GM12865 (cell line): ENCODE data around the gene OCA2.

Experiments
- DNase-seq: peaks from one replicate; pipeline ENCODE4 v3.0.0; 2010; ENCODE audit warnings: low read depth
- H3K4me3 ChIP-seq: 2 replicates; pipeline ENCODE4 v1.5.1; 2011; ENCODE audit warnings: mild to moderate bottlenecking, low read depth, low read length, control low read depth
- CTCF ChIP-seq: IDR thresholded peaks from 2 replicates; pipeline ENCODE4 v1.5.1; 2011; ENCODE audit warnings: low read length, control low read depth, low read depth, inconsistent platforms; ENCODE audit not compliant: insufficient read depth; ENCODE audit errors: missing control alignments

OCA2 gene

GRCh38 chr15:27951191-27951890, 147.8 kb downstream of the OCA2 start:
- DNase-seq: no peak
- no peak overlapping the region for H3K4me3 ChIP-seq
- no peak for TF ChIP-seq CTCF

DNA sequence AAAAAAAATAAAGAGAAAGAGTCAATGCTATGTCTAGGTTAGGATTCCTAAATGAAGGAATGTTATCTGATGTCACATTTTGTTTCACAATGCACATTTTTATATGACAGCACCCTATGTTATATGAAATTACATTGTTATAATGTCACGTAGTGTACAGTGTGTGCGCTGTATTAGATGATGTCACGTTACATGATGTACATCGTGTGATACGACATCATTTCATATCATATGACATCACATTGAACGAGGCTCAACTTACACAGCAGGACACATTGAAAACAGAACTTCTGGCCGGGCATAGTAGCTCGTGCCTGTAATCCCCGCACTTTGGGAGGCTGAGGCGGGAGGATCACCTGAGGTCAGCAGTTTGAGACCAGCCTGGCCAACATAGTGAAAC, 150.0 kb downstream of the OCA2 start:
- TF ChIP-seq CTCF: no peak
- no peak for DNase-seq
- H3K4me3 ChIP-seq: no peak overlapping the region

DNA sequence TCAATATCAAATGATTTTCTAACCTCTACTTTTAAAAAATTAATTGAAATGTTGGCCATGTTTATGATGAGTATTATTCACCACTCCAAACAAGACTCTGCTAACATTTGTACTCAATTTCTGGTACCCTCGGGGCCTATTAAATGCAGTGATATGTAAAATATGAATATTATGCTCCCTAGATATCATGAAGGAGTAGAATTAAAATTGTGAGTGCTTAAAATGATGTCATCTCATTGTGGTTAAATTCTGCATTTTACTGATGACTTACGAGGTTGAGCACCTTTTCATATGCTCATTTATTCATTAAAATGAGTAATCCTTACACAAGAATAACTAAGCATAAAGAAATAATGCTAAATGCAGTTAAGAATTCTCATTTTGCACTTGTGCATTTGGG, 159.9 kb downstream of the OCA2 start:
- H3K4me3 ChIP-seq: no peak overlapping the region
- DNase-seq: no peak
- no peak for TF ChIP-seq CTCF

DNA sequence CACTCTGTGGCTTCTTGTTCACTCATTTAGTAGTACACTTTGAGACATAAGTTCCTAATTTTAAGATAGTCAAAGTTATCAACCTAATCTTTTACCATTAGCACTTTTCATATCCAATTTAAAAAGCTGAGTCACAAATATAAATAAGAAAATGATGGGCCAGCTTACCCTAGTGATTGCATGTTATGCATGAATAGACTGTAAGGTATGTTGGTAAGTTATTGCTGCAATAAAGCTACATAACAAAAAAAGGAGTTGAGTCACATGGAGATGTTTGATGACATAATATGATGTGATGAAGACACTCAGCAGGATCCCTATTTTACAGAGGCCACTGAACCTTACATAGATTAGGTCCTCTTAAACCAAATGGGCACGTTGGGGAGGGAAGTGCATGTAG, 161.3 kb downstream of the OCA2 start:
- no peak for TF ChIP-seq CTCF
- DNase-seq: no peak
- no peak overlapping the region for H3K4me3 ChIP-seq

GRCh38 chr15:27936164-27936563, 163.0 kb downstream of the OCA2 start:
- H3K4me3 ChIP-seq: no peak overlapping the region
- no peak for TF ChIP-seq CTCF
- DNase-seq: no peak

DNA sequence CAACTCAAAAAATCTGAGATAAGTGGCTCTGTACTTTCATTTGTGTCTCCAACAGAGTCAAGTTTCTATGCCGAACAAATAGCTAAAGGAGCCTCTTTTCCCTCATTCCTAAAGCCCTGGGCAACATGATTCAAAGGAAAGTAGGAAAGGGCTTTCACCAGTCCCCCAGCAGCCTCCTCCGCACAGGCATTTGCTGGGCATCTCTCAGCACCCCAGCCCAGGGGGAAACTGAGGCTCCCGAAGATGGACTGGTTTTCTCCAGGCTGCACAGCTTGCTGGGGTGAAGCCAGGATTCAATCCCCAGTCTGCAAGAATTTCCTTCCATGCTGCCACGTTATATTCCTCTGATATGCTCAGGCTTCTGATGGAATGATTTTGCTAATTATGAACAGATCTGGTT, 163.8 kb downstream of the OCA2 start:
- DNase-seq: no peak
- no peak for TF ChIP-seq CTCF
- no peak overlapping the region for H3K4me3 ChIP-seq

DNA sequence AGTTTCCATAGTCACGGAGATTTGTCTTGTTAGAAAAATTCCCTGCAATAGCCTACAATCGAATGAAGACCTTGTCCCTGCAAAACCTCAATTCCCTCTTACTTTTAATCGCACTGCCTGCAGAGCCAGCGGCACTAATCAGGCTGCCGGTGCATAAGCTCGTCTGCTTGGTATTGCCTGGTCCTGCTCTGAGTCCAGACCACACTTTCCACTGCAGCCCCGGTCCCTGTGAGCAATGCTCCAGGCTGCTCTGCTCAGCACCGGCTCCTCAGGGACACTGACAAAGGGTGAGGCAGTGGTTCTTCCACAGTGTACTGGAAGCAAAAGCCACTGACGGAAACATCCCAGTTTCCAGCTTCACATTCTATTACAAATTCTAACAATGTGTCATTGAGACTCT, 164.3 kb downstream of the OCA2 start:
- no peak overlapping the region for H3K4me3 ChIP-seq
- no peak for DNase-seq
- TF ChIP-seq CTCF: no peak
